HG02981 (cell line): ENCODE results near the gene INTS11.

Source experiments
- ATAC-seq: cut with Tn5 transposase; IDR thresholded peaks from one replicate; pipeline ENCODE4 v1.9.1; 2021; ENCODE audit warnings: mild to moderate bottlenecking, moderate library complexity; ENCODE audit not compliant: unreplicated experiment

Gene INTS11

DNA sequence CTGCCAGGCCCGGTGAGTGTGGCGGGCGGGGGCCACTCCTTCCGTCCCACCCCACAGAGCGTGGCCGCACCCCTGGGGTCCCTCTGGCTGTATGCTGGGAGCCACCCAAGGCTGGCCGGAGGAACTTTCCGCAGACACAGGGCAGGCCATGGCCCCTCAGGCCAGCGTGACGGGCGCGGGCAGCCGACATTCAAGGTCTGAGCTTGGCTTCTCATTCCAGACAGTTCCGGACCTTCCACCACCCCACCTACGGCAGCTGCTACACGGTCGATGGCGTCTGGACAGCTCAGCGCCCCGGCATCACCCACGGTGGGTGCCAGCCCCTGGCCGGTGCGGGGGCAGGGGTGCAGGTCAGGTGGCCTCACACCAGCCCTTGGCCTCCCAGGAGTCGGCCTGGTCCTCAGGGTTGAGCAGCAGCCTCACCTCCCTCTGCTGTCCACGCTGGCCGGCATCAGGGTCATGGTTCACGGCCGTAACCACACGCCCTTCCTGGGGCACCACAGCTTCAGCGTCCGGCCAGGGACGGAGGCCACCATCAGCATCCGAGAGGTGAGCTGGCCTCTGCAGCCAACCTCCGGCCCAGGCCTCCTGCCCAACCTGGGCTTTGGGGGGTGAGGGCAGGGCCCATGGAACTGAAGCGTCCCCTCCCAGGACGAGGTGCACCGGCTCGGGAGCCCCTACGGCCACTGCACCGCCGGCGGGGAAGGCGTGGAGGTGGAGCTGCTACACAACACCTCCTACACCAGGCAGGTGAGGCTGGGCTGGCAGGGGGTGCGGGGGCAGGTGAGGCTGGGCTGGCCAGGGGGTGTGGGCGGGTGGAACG is 37.0 kb downstream of the INTS11 start:
- ATAC-seq, result no peak

GRCh38 chr1:1286313-1287261 is 37.9 kb downstream of the INTS11 start:
- ATAC-seq, result no peak

- ATAC-seq, result no peak
Measured at GRCh38 chr1:1285611-1286311, 38.7 kb downstream of the INTS11 start.

GRCh38 chr1:1285102-1285571 is 39.3 kb downstream of the INTS11 start:
- ATAC-seq, result no peak

GRCh38 chr1:1284221-1285101 is 40.0 kb downstream of the INTS11 start:
- no peak for ATAC-seq

- ATAC-seq, result no peak
Measured at GRCh38 chr1:1283821-1284220, 40.6 kb downstream of the INTS11 start.

DNA sequence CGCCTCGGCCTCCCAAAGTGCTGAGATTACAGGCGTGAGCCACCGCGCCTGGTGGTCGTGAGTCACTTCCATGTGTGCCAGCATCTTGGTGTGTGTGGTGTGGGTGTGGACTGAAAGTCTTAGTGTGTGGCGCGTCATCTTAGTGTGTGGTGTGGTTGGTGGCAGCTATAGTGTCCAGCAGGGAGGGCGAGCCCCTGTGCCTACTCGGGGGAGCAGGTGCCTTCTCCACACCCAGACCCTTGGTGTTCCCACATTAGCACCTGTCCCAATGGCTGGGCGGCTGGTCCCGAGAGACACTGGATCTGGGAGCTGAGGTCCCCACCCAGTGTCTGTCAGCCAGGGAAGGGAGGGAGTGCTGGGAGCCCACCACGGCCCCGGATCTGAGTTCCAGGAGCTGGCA is 41.5 kb downstream of the INTS11 start:
- no peak for ATAC-seq

GRCh38 chr1:1281533-1282321 is 42.7 kb downstream of the INTS11 start:
- ATAC-seq, result no peak

GRCh38 chr1:1280782-1281481 is 43.5 kb downstream of the INTS11 start:
- no peak for ATAC-seq

DNA sequence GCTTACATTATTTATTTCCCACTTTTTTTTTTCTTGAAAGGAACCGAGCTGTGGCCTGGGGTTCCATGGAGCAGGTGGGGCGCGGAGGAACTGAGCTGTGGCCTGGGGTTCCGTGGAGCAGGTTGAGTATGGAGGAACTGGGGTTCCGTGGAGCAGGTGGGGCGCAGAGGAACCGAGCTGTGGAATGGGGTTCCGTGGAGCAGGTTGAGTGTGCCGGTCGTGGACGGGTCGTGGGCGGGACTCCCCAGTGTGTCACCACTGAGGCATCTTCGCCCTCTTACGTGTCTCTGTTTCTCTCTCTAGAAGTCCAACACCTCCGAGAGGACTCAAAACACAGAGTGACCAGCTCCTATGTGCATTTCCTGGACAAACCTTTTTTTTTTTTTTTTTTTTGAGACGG is 45.4 kb downstream of the INTS11 start:
- no peak for ATAC-seq

- ATAC-seq, result no peak
Measured at GRCh38 chr1:1278620-1279019, 45.8 kb downstream of the INTS11 start.

DNA sequence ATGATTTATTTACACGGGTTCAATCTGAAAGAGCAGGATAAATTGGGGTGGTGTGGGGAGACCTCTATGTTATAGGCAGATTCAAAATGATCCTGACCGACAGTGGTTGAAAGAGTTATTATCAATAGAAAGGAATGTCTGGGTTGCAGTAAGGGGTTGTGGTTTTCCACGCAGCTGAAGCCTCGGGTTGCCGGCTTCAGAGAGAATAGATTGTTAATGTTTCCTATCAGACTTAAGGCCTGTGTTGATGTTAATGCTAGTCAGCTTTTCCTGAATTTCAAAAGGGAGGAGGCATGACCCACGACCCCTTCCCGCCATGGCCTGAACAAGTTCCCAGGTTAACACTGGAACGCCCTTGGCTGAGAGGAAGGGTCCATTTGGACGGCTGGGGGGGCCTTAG is 48.6 kb downstream of the INTS11 start:
- ATAC-seq, result no peak

- ATAC-seq, result no peak
Measured at GRCh38 chr1:1274931-1275431, 49.5 kb downstream of the INTS11 start.

- ATAC-seq, result no peak
Measured at GRCh38 chr1:1274299-1274930, 50.0 kb downstream of the INTS11 start.

DNA sequence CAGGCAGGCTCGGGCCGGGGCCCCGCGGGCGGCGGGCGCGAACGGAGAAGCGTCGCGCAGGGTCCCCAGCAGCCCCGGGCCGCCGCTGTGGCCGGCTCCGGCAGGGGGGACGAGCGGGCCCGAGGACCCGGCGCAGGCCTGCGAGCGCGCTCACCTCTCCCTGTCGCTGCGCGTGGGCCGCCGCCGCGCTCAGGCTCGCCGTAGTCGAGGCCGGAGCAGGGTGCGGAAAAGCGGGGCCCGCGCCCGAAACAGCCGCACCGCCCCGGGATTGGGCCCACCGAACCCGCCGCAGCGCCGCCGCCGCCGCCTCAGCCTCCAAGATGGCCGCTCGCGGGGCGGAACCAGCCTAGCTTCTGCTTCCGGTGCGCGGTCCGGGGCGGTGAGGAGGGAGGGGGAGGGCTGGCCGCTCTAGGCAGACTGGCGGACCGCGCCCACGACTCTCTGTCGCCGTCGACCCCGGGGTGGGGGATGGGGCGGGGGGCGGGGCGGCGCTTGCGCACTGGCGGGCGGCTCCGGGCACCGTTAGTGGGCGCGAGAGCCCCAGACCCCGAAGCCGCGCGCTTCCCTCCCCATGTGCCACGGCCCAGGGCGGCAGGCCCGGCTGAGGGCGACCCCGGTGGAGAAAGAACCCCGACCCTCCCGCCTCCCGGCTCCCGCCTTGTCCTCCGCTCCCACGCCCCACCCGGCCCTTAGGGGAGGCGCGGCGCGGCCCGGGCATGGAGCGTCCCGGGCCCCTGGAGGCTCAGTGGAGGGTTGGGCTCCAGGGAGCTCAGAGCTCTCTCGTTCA is 50.8 kb downstream of the INTS11 start, which contains the start of gene UBE2J2:
UBE2J2 (minus strand) TSS at position 343 of the 787 bp plus-strand sequence. CDS start 5,862 bp downstream, outside the sequence.
- peak; percentile 79 for ATAC-seq

- no peak for ATAC-seq
Measured at GRCh38 chr1:1273209-1273511, 51.3 kb downstream of the INTS11 start.
